GM18519 (cell line): Measurements from ENCODE around the gene HSPA1A.
"Not testable (repeated sequence)": the region's sequence is repeated elsewhere in the genome, so short reads cannot be mapped to it uniquely, and the experiment has no call there.

Experiments
- ATAC-seq: cut with Tn5 transposase; IDR thresholded peaks from one replicate; pipeline ENCODE4 v1.9.1; 2021; ENCODE audit warnings: mild to moderate bottlenecking, moderate library complexity; ENCODE audit not compliant: unreplicated experiment, low FRiP score

Gene HSPA1A

GRCh38 chr6:31831350-31832215, 16.2 kb downstream of the HSPA1A start:
- no peak for ATAC-seq

- ATAC-seq, result no peak
Measured at GRCh38 chr6:31834367-31835250, 19.3 kb downstream of the HSPA1A start.

- ATAC-seq, result no peak
Measured at GRCh38 chr6:31836047-31836473, 20.7 kb downstream of the HSPA1A start.

GRCh38 chr6:31836474-31837368, 21.4 kb downstream of the HSPA1A start:
- no peak for ATAC-seq

- no peak for ATAC-seq
Measured at GRCh38 chr6:31837369-31838113, 22.2 kb downstream of the HSPA1A start.

- ATAC-seq, result not testable (repeated sequence)
Measured at GRCh38 chr6:31838114-31838553, 22.8 kb downstream of the HSPA1A start.

- no peak for ATAC-seq
Measured at GRCh38 chr6:31838968-31839367, 23.6 kb downstream of the HSPA1A start.

GRCh38 chr6:31839779-31840126, 24.4 kb downstream of the HSPA1A start:
- ATAC-seq, result not testable (repeated sequence)

- ATAC-seq, result no peak
Measured at GRCh38 chr6:31842053-31842452, 26.7 kb downstream of the HSPA1A start.

GRCh38 chr6:31844507-31844906, 29.2 kb downstream of the HSPA1A start:
- no peak for ATAC-seq

GRCh38 chr6:31847276-31847978, 32.1 kb downstream of the HSPA1A start:
- ATAC-seq, result no peak

GRCh38 chr6:31850765-31851484, 35.6 kb downstream of the HSPA1A start:
- ATAC-seq, result no peak

- no peak for ATAC-seq
Measured at GRCh38 chr6:31851485-31851832, 36.1 kb downstream of the HSPA1A start.

- ATAC-seq, result not testable (repeated sequence)
Measured at GRCh38 chr6:31851980-31852718, 36.8 kb downstream of the HSPA1A start.

- not testable (repeated sequence) for ATAC-seq
Measured at GRCh38 chr6:31857774-31858173, 42.4 kb downstream of the HSPA1A start.

GRCh38 chr6:31858707-31859106, 43.4 kb downstream of the HSPA1A start:
- ATAC-seq, result no peak

GRCh38 chr6:31859923-31860322, 44.6 kb downstream of the HSPA1A start:
- no peak for ATAC-seq

GRCh38 chr6:31860349-31860748, 45.0 kb downstream of the HSPA1A start:
- ATAC-seq, result no peak
